HepG2 (cell line): ENCODE measurements around the gene MTRR. TPM values are rescaled to one million over a fixed set of nuclear protein-coding genes. Genes with fewer than 3 reads are reported as not detected.

Source experiments
- ATAC-seq: fragments of 200-7000 bp; cut with Tn5 transposase; 3 replicates; pipeline ENCODE4 v1.9.1; 2020; ENCODE audit warnings: mild to moderate bottlenecking, moderate library complexity
- BruUV-seq: library from RNA; stranded (reverse); fragments of 400-500 nt; replicated peaks from 2 replicates; lab custom pipeline; 2021; lab: Mats Ljungman, UMichigan
- CTCF ChIA-PET: fragments of 300-600 bp; formaldehyde crosslinking; extraction: SDS; loops from one replicate; lab custom pipeline; 2021; ENCODE audit warnings: low total read pairs, inconsistent platforms, low intra/inter-chr PET ratio; lab: Yijun Ruan, JAX
- POLR2A ChIA-PET: fragments of 350-600 bp; sonication (Branson Sonifier 250); formaldehyde crosslinking; loops from one replicate; lab custom pipeline; 2020; ENCODE audit warnings: antibody characterized with exemption, inconsistent platforms; lab: Yijun Ruan, JAX
- DNase-seq: peaks from one replicate; pipeline ENCODE4 v3.0.0-alpha.2; 2015; ENCODE audit warnings: low spot score
- FAIRE-seq: peaks from 3 replicates; lab custom pipeline; 2011; peaks lifted over from hg19 to GRCh38; lab: Jason Lieb, UNC
- H2AFZ ChIP-seq: one replicate; pipeline ENCODE4 v1.6.1; 2011; ENCODE audit warnings: low read length, inconsistent platforms
- H3K27ac ChIP-seq: fragments of 300-600 bp; 3 replicates; pipeline ENCODE4 v1.8.0; 2011; ENCODE audit warnings: mixed run types, mild to moderate bottlenecking, mixed read lengths, low read length, inconsistent platforms; ENCODE audit not compliant: insufficient read depth; ENCODE audit errors: extremely low read length
- H3K27me3 ChIP-seq, 2 experiments: fragments of 200-600 bp in 1 of 2; 2 replicates in 1 of 2; 3 replicates in 1 of 2; pipeline versions ENCODE4 v1.6.0 to v1.8.0; 2011; ENCODE audit warnings: low read length in 2 of 2, mild to moderate bottlenecking in 2 of 2, moderate library complexity in 2 of 2, inconsistent platforms in 1 of 2; ENCODE audit not compliant: insufficient read depth in 2 of 2, control insufficient read depth in 1 of 2
- H3K36me3 ChIP-seq, 2 experiments: fragments of 200-600 bp in 1 of 2; replicated peaks in 1 of 2; 2 replicates in 1 of 2; 3 replicates in 1 of 2; pipeline versions ENCODE4 v1.5.1 to v1.8.0; 2011; ENCODE audit warnings: low read length in 2 of 2, inconsistent platforms in 1 of 2; ENCODE audit not compliant: insufficient read depth in 2 of 2, control insufficient read depth in 1 of 2
- H3K4me1 ChIP-seq: 2 replicates; pipeline ENCODE4 v1.5.1; 2012; ENCODE audit warnings: low read length, inconsistent platforms; ENCODE audit not compliant: insufficient read depth
- H3K4me2 ChIP-seq: 2 replicates; pipeline ENCODE4 v1.6.0; 2011; ENCODE audit warnings: low read depth, low read length, inconsistent platforms
- H3K4me3 ChIP-seq, 3 experiments: fragments of 200-600 bp in 1 of 3; sonication (generic), shearing (Covaris generic) in 1 of 3; replicated peaks in 1 of 3; 2 replicates each; pipeline ENCODE4 v1.5.1; 2011 to 2016; ENCODE audit warnings: low read length in 3 of 3, inconsistent platforms in 2 of 3, low read depth in 2 of 3, mild to moderate bottlenecking in 2 of 3, control low read depth in 1 of 3, mixed read lengths in 1 of 3; ENCODE audit not compliant: insufficient read depth in 1 of 3
- H3K79me2 ChIP-seq: one replicate; pipeline ENCODE4 v1.6.1; 2011; ENCODE audit warnings: low read length, inconsistent platforms; ENCODE audit not compliant: insufficient read depth
- H3K9ac ChIP-seq: 2 replicates; pipeline ENCODE4 v1.6.0; 2011; ENCODE audit warnings: mild to moderate bottlenecking, low read depth, low read length, inconsistent platforms; ENCODE audit not compliant: insufficient read depth
- H3K9me3 ChIP-seq: 2 replicates; pipeline ENCODE4 v1.5.1; 2012; ENCODE audit warnings: mild to moderate bottlenecking, low read length
- H4K20me1 ChIP-seq: 2 replicates; pipeline ENCODE4 v1.6.0; 2011; ENCODE audit warnings: inconsistent platforms, mild to moderate bottlenecking, low read length, moderate library complexity; ENCODE audit not compliant: insufficient read depth
- ETV6 ChIP-seq: sonication (generic); formaldehyde crosslinking; conservative IDR thresholded peaks from 2 replicates; pipeline ENCODE4 v1.4.0; 2020; ENCODE audit warnings: missing genetic modification reagents
- FOXP1 ChIP-seq, 2 experiments: fragments of 450-650 bp in 1 of 2; IDR thresholded peaks; 2 replicates each; pipeline ENCODE4 v1.6.1; 2017 to 2018; ENCODE audit warnings: antibody characterized with exemption in 1 of 2
- HOXA9 ChIP-seq: sonication (generic); formaldehyde crosslinking; IDR thresholded peaks from 2 replicates; pipeline ENCODE4 v1.8.1; 2022; ENCODE audit warnings: missing genetic modification reagents, mild to moderate bottlenecking, moderate library complexity, borderline replicate concordance
- KDM1A ChIP-seq: IDR thresholded peaks from 2 replicates; pipeline ENCODE4 v1.6.1; 2016; ENCODE audit warnings: missing compliant biosample characterization
- KDM5A ChIP-seq: fragments of 200-600 bp; sonication (generic); IDR thresholded peaks from 2 replicates; pipeline ENCODE4 v1.7.0; 2018; ENCODE audit warnings: antibody characterized with exemption, mild to moderate bottlenecking, low read length, borderline replicate concordance
- KLF6 ChIP-seq: IDR thresholded peaks from 2 replicates; pipeline ENCODE4 v1.8.0; 2016; ENCODE audit warnings: missing biosample characterization, missing genetic modification reagents
- MEF2D ChIP-seq: sonication (generic); formaldehyde crosslinking; IDR thresholded peaks from 2 replicates; pipeline ENCODE4 v1.5.1; 2020; ENCODE audit warnings: mild to moderate bottlenecking, missing genetic modification reagents
- PCBP1 ChIP-seq: fragments of 200-400 bp; formaldehyde crosslinking; IDR thresholded peaks from 2 replicates; pipeline ENCODE4 v1.6.1; 2017; ENCODE audit warnings: mild to moderate bottlenecking, low read depth, low read length, borderline replicate concordance
- PRMT3 ChIP-seq: sonication (generic); formaldehyde crosslinking; IDR thresholded peaks from 2 replicates; pipeline ENCODE4 v1.8.1; 2022; ENCODE audit warnings: low read depth, mild to moderate bottlenecking, moderate library complexity, missing genetic modification reagents, borderline replicate concordance
- RELA ChIP-seq: sonication (generic); formaldehyde crosslinking; IDR thresholded peaks from 2 replicates; pipeline ENCODE4 v1.4.0; 2020; ENCODE audit warnings: missing genetic modification reagents
- REST ChIP-seq, 2 experiments: IDR thresholded peaks; 2 replicates each; pipeline ENCODE4 v1.6.1; 2011 to 2012; ENCODE audit warnings: low read length in 2 of 2, borderline replicate concordance in 1 of 2, low read depth in 1 of 2, mild to moderate bottlenecking in 1 of 2, moderate library complexity in 1 of 2
- TAF15 ChIP-seq: fragments of 200-400 bp; formaldehyde crosslinking; IDR thresholded peaks from one replicate; pipeline ENCODE4 v1.6.1; 2018; ENCODE audit warnings: mild to moderate bottlenecking, low read depth, low read length; ENCODE audit not compliant: poor library complexity, severe bottlenecking
- TBP ChIP-seq: sonication (generic); formaldehyde crosslinking; IDR thresholded peaks from 2 replicates; pipeline ENCODE4 v1.5.0; 2020; ENCODE audit warnings: missing genetic modification reagents
- ZBTB38 ChIP-seq: sonication (generic); formaldehyde crosslinking; IDR thresholded peaks from 2 replicates; pipeline ENCODE4 v1.5.1; 2020; ENCODE audit warnings: mild to moderate bottlenecking, missing genetic modification reagents
- ZFP41 ChIP-seq: sonication (generic); formaldehyde crosslinking; IDR thresholded peaks from 2 replicates; pipeline ENCODE4 v1.4.0; 2020; ENCODE audit warnings: mild to moderate bottlenecking, missing genetic modification reagents, borderline replicate concordance
- ZNF124 ChIP-seq: sonication (generic); formaldehyde crosslinking; IDR thresholded peaks from 2 replicates; pipeline ENCODE4 v1.4.0; 2020; ENCODE audit warnings: missing genetic modification reagents
- ZNF460 ChIP-seq: sonication (generic); formaldehyde crosslinking; IDR thresholded peaks from 2 replicates; pipeline ENCODE4 v1.5.1; 2020; ENCODE audit warnings: missing genetic modification reagents, mild to moderate bottlenecking, borderline replicate concordance
- ZNF549 ChIP-seq: sonication (generic); formaldehyde crosslinking; IDR thresholded peaks from 2 replicates; pipeline ENCODE4 v1.5.0; 2020; ENCODE audit warnings: missing genetic modification reagents
- ZNF576 ChIP-seq: sonication (generic); formaldehyde crosslinking; IDR thresholded peaks from 2 replicates; pipeline ENCODE4 v1.4.0; 2020; ENCODE audit warnings: mild to moderate bottlenecking, missing genetic modification reagents
- ZNF850 ChIP-seq: sonication (generic); formaldehyde crosslinking; conservative IDR thresholded peaks from 2 replicates; pipeline ENCODE4 v1.9.0; 2021; ENCODE audit warnings: mild to moderate bottlenecking, missing genetic modification reagents
- WGBS: methylation state at CpG from one replicate; pipeline ENCODE4 v1.1.6; 2017; ENCODE audit warnings: low lambda C conversion rate; 5-methylcytosine and 5-hydroxymethylcytosine counted together
- in situ Hi-C: cut with HindIII; loops from 2 replicates; pipeline ENCODE4 v1.10.0; 2017; ENCODE audit warnings: low pct_unique_long_range_greater_than_20kb; ENCODE audit not compliant: extremely low pct_ligation_motif_present
- intact Hi-C: fragments of 100-400 bp; cut with micrococcal nuclease; formaldehyde crosslinking; loops from one replicate; pipeline ENCODE4 v1.10.0; 2022; ENCODE audit not compliant: unreplicated experiment
- polyA plus RNA-seq, 8 experiments: library from polyadenylated mRNA; depleted of rRNA in 3 of 8; stranded (reverse) in 7 of 8; unstranded in 1 of 8; fragments of >200 nt; fragmentation: Illumina TruSeq in 4 of 8; extraction: Trizol in 4 of 8; gene quantifications; 2 replicates each; pipeline versions ENCODE4 v1.2.1 to v1.2.3, GENCODE V29; 2011 to 2016; ENCODE audit warnings: low read depth in 4 of 8, missing spikeins in 1 of 8, mixed read lengths in 1 of 8; ENCODE audit not compliant: insufficient read depth in 1 of 8
- total RNA-seq, 5 experiments: library from RNA; depleted of rRNA; stranded (reverse); fragments of >200 nt; fragmentation: Illumina TruSeq; extraction: Trizol; gene quantifications; 2 replicates each; pipeline ENCODE4 v1.2.3, GENCODE V29; 2016; ENCODE audit warnings: low read depth in 1 of 5

Gene MTRR
- total and polyA plus RNA-seq, 2 of the 13 experiments (the other 11 are each of a cell fraction or from before 2014, with no cell fraction given) = 39.2 to 59.2 TPM

DNA sequence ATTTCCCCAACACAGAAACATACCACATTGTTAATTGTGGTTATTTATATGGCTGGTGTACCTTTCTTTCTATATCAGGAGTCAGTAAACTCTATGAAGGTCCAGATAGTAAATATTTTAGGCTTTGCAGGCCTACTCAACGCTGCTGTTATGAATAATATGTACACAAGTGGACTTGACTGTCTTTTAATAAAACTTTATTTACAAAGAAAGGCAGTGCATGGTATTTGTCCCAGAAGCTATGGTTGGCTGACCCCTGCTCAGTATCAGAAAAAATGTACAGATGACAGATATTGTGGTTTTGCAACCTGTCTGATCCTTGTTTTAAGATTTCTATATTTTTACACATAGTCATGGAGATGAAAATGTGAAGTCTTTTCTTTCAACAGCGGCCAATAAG is 5.7 kb downstream of the MTRR start:
- Histone ChIP-seq H3K9me3 (no peaks in the 10 kb centered on the region), H3K27me3 (no peaks in the 10 kb centered on the region; a peak in 1 of 5 replicates), H3K36me3 (peaks cover 7 to 53% of the 10 kb centered on the region in 2 experiments), H2AFZ (no peak overlapping the region), H3K27ac (no peak overlapping the region), H4K20me1 (peaks cover 14% of the 10 kb centered on the region; the same call in 1 of the 2 replicates), H3K79me2 (peaks cover 76% of the 10 kb centered on the region), H3K4me2 (no peak overlapping the region), H3K4me3 (no peak overlapping the region), H3K4me1 (peaks cover 67% of the 10 kb centered on the region), H3K9ac (no peak overlapping the region)
- ChIA-PET POLR2A (no interaction called here), CTCF (no interaction called here)
- intact Hi-C loops (loop anchor here (5.0 kb wide), 1 partner anchor 1242 kb away; the partner anchor contains the start of genes NSUN2 and SRD5A1), in situ Hi-C loops (no loop called here)
- BruUV-seq = no TSS peak
- FAIRE-seq (no peak), ATAC-seq (no peak), DNase-seq (no peak)
- 100% methylated on average over 2 of the region's 2 CpGs for WGBS
- TF ChIP-seq PCBP1 (no peak), ZNF850 (CRISPR knock-in tag) (no peak), KLF6 (CRISPR knock-in tag) (no peak), ZNF576 (CRISPR knock-in tag) (no peak), TBP (CRISPR knock-in tag) (no peak), TAF15 (no peak), FOXP1 (IDR thresholded peaks at IDR 0.05) (no peak), FOXP1 (CRISPR knock-in tag; IDR thresholded peaks at IDR 0.05) (no peak), PRMT3 (CRISPR knock-in tag) (no peak), REST (IDR thresholded peaks at IDR 0.05; ENCODE audit: borderline replicate concordance in 1 of 2, low read depth in 1 of 2, low read length in 2 of 2) (no peak), ZFP41 (CRISPR knock-in tag) (no peak), ZBTB38 (CRISPR knock-in tag) (no peak), ZNF124 (CRISPR knock-in tag) (no peak), ETV6 (no peak), ZNF460 (no peak), RELA (CRISPR knock-in tag) (no peak), HOXA9 (CRISPR knock-in tag) (no peak), ZNF549 (CRISPR knock-in tag) (no peak), KDM1A (CRISPR knock-in tag) (no peak), MEF2D (CRISPR knock-in tag) (no peak), KDM5A (no peak)
